BE2C (cell line): ENCODE measurements around the gene ERC1.
A peak's percentile ranks its signal among the peaks of the same experiment; 100 is the strongest.

Experiments
- DNase-seq: peaks from one replicate; pipeline ENCODE4 v3.0.0-alpha.2; 2020
- H3K27me3 ChIP-seq: fragments of 250-450 bp; sonication (Bioruptor Pico); 2 replicates; pipeline ENCODE4 v1.5.1; 2020; ENCODE audit warnings: mild to moderate bottlenecking
- H3K36me3 ChIP-seq: fragments of 250-450 bp; sonication (Bioruptor Pico); 2 replicates; pipeline ENCODE4 v1.5.1; 2020; ENCODE audit warnings: mild to moderate bottlenecking
- H3K4me1 ChIP-seq: fragments of 250-450 bp; sonication (Bioruptor Pico); 2 replicates; pipeline ENCODE4 v1.5.1; 2020
- H3K4me3 ChIP-seq: 2 replicates; pipeline ENCODE4 v1.5.1; 2011; ENCODE audit warnings: low read depth, low read length
- H3K9me3 ChIP-seq: fragments of 250-450 bp; sonication (Bioruptor Pico); 2 replicates; pipeline ENCODE4 v1.5.1; 2020
- CTCF ChIP-seq: IDR thresholded peaks from 2 replicates; pipeline ENCODE4 v1.5.1; 2012; ENCODE audit warnings: mild to moderate bottlenecking, low read depth, low read length

ERC1 gene

GRCh38 chr12:1531654-1532374, 540.8 kb downstream of the ERC1 start:
- Histone ChIP-seq H3K9me3 (no peaks in the 10 kb centered on the region), H3K27me3 (peaks cover 84% of the 10 kb centered on the region), H3K4me3 (no peak overlapping the region), H3K36me3 (no peaks in the 10 kb centered on the region), H3K4me1 (no peaks in the 10 kb centered on the region)
- no peak for TF ChIP-seq CTCF
- DNase-seq: no peak

- no peak for TF ChIP-seq CTCF
- no peak for DNase-seq
- Histone ChIP-seq H3K36me3 (no peaks in the 10 kb centered on the region), H3K9me3 (no peaks in the 10 kb centered on the region), H3K4me3 (peak overlapping the region; percentile 29; the same call in 1 of the 2 replicates), H3K27me3 (peaks cover 86% of the 10 kb centered on the region), H3K4me1 (no peaks in the 10 kb centered on the region)
Observed at GRCh38 chr12:1532375-1533165, 541.5 kb downstream of the ERC1 start.

GRCh38 chr12:1533205-1533601, 542.2 kb downstream of the ERC1 start:
- DNase-seq: no peak
- TF ChIP-seq CTCF: no peak; the same call in 1 of the 2 replicates
- Histone ChIP-seq H3K36me3 (no peaks in the 10 kb centered on the region), H3K4me3 (peak overlapping the region; percentile 29), H3K4me1 (no peaks in the 10 kb centered on the region), H3K27me3 (peaks cover 85% of the 10 kb centered on the region), H3K9me3 (no peaks in the 10 kb centered on the region; the same call in 1 of the 2 replicates)

- peak overlapping the region; percentile 29 for H3K4me3 ChIP-seq
- DNase-seq: no peak
- TF ChIP-seq CTCF: no peak
- no peaks in the 10 kb centered on the region for H3K36me3 ChIP-seq
- H3K4me1 ChIP-seq: no peaks in the 10 kb centered on the region
- peaks cover 83% of the 10 kb centered on the region for H3K27me3 ChIP-seq
- H3K9me3 ChIP-seq: no peaks in the 10 kb centered on the region; the same call in 1 of the 2 replicates
Observed at GRCh38 chr12:1533602-1534304, 542.7 kb downstream of the ERC1 start.

GRCh38 chr12:1534748-1535147, 543.7 kb downstream of the ERC1 start:
- Histone ChIP-seq H3K9me3 (no peaks in the 10 kb centered on the region; the same call in 1 of the 2 replicates), H3K4me3 (no peak overlapping the region), H3K4me1 (no peaks in the 10 kb centered on the region), H3K27me3 (peaks cover 74% of the 10 kb centered on the region), H3K36me3 (no peaks in the 10 kb centered on the region)
- no peak for DNase-seq
- no peak for TF ChIP-seq CTCF
